Activated CD4-positive, alpha-beta T cell treated with anti-CD3 and anti-CD28 coated beads, Interleukin-2, amount 10 ng/mL, durations not matched to agents 7 days and 5 days (primary cell): ENCODE results near the gene CCNYL1. TPM values are rescaled to one million over a fixed set of nuclear protein-coding genes. Genes with fewer than 3 reads are reported as not detected.
"Not testable (repeated sequence)": the region's sequence is repeated elsewhere in the genome, so short reads cannot be mapped to it uniquely, and the experiment has no call there.

ENCODE experiments used
- CTCF ChIA-PET: fragments of 350-600 bp; sonication (Branson Sonifier 250); formaldehyde crosslinking; loops from one replicate; lab custom pipeline; 2021; ENCODE audit warnings: antibody characterized with exemption; lab: Charles Lee
- POLR2A ChIA-PET: fragments of 350-600 bp; sonication (Branson Sonifier 250); formaldehyde crosslinking; loops from one replicate; lab custom pipeline; 2021; ENCODE audit warnings: antibody characterized with exemption; lab: Charles Lee
- DNase-seq: peaks from one replicate; pipeline ENCODE4 v3.0.0-alpha.2; 2020
- H3K27ac Mint-ChIP-seq: one replicate; pipeline ENCODE4 v1.8.0; 2021; ENCODE audit warnings: mild to moderate bottlenecking, moderate library complexity, mixed read lengths
- H3K27me3 Mint-ChIP-seq: one replicate; pipeline ENCODE4 v1.8.0; 2021; ENCODE audit warnings: mixed read lengths
- H3K36me3 Mint-ChIP-seq: one replicate; pipeline ENCODE4 v1.8.0; 2021; ENCODE audit warnings: low read depth, mixed read lengths
- H3K4me1 Mint-ChIP-seq: one replicate; pipeline ENCODE4 v1.8.0; 2021; ENCODE audit warnings: mixed read lengths
- H3K4me3 Mint-ChIP-seq: one replicate; pipeline ENCODE4 v1.8.0; 2021; ENCODE audit warnings: mild to moderate bottlenecking, moderate library complexity, mixed read lengths
- H3K9me3 Mint-ChIP-seq: one replicate; pipeline ENCODE4 v1.8.0; 2021; ENCODE audit warnings: mixed read lengths
- total RNA-seq, 2 experiments: library from RNA; stranded (reverse); gene quantifications; one replicate each; pipeline ENCODE4 v1.2.3, GENCODE V29; 2021

Gene CCNYL1
- total RNA-seq, 2 experiments from 2014 or later = 5.1 to 6.9 TPM

GRCh38 chr2:207748993-207749392 is 37.6 kb downstream of the CCNYL1 start:
- CTCF ChIA-PET = interaction anchor here (0.9 to 1.3 kb wide), 3 partner anchors 23 to 293 kb away, joined by 3 to 5 read pairs (median 4); no protein-coding TSS in a partner anchor
- Mint-ChIP-seq H3K4me3 (no peak overlapping the region), H3K27me3 (no peaks in the 10 kb centered on the region), H3K9me3 (no peaks in the 10 kb centered on the region), H3K36me3 (no peaks in the 10 kb centered on the region), H3K4me1 (peaks cover 1% of the 10 kb centered on the region), H3K27ac (no peak overlapping the region)
- POLR2A ChIA-PET = no interaction called here
- DNase-seq = no peak

GRCh38 chr2:207749873-207750272 is 38.4 kb downstream of the CCNYL1 start:
- ChIA-PET POLR2A (no interaction called here), CTCF (interaction anchor here (0.9 to 1.3 kb wide), 2 partner anchors 24 to 292 kb away, joined by 4 to 5 read pairs; no protein-coding TSS in a partner anchor)

GRCh38 chr2:207750345-207750744 is 38.9 kb downstream of the CCNYL1 start:
- POLR2A ChIA-PET = no interaction called here
- Mint-ChIP-seq H3K27me3 (no peaks in the 10 kb centered on the region), H3K9me3 (no peaks in the 10 kb centered on the region), H3K27ac (no peak overlapping the region), H3K4me3 (no peak overlapping the region), H3K4me1 (peaks cover 1% of the 10 kb centered on the region), H3K36me3 (no peaks in the 10 kb centered on the region)
- CTCF ChIA-PET = interaction anchor here (1.3 kb wide), 1 partner anchor 291 kb away, joined by 4 read pairs; no protein-coding TSS in a partner anchor
- no peak for DNase-seq

More at GRCh38 chr2:207749873-207750272, 38.4 kb downstream of the CCNYL1 start:
- no peak overlapping the region for H3K4me3 Mint-ChIP-seq
- peaks cover 1% of the 10 kb centered on the region for H3K4me1 Mint-ChIP-seq
- H3K36me3 Mint-ChIP-seq = no peaks in the 10 kb centered on the region
- H3K9me3 Mint-ChIP-seq = no peaks in the 10 kb centered on the region
- DNase-seq = no peak
- no peaks in the 10 kb centered on the region for H3K27me3 Mint-ChIP-seq
- H3K27ac Mint-ChIP-seq = no peak overlapping the region

GRCh38 chr2:207750876-207751275 is 39.4 kb downstream of the CCNYL1 start:
- H3K4me3 Mint-ChIP-seq = no peak overlapping the region
- DNase-seq = no peak
- CTCF ChIA-PET = no interaction called here
- peaks cover 1% of the 10 kb centered on the region for H3K4me1 Mint-ChIP-seq
- no peaks in the 10 kb centered on the region for H3K27me3 Mint-ChIP-seq
- POLR2A ChIA-PET = no interaction called here
- no peaks in the 10 kb centered on the region for H3K36me3 Mint-ChIP-seq
- no peaks in the 10 kb centered on the region for H3K9me3 Mint-ChIP-seq
- H3K27ac Mint-ChIP-seq = no peak overlapping the region

- H3K9me3 Mint-ChIP-seq, POLR2A ChIA-PET, H3K4me1 Mint-ChIP-seq, H3K27me3 Mint-ChIP-seq, H3K36me3 Mint-ChIP-seq, DNase-seq, H3K27ac Mint-ChIP-seq, H3K4me3 Mint-ChIP-seq: not testable (repeated sequence)
- CTCF ChIA-PET = interaction anchor here (2.1 kb wide), 1 partner anchor 13 kb away, joined by 8 read pairs; no protein-coding TSS in a partner anchor
These were observed 42.2 kb downstream of the CCNYL1 start for GRCh38 chr2:207753688-207754087.

- Mint-ChIP-seq H3K27ac (no peak overlapping the region), H3K9me3 (no peaks in the 10 kb centered on the region), H3K4me1 (no peaks in the 10 kb centered on the region), H3K4me3 (no peak overlapping the region), H3K36me3 (no peaks in the 10 kb centered on the region), H3K27me3 (peaks cover under 1% of the 10 kb centered on the region)
- ChIA-PET POLR2A (no interaction called here), CTCF (interaction anchor here (1.0 to 2.1 kb wide), 2 partner anchors 9 to 12 kb away, joined by 5 to 8 read pairs; no protein-coding TSS in a partner anchor)
- DNase-seq = no peak
These were observed 43.3 kb downstream of the CCNYL1 start for GRCh38 chr2:207754498-207755383.

GRCh38 chr2:207758025-207758424 is 46.6 kb downstream of the CCNYL1 start:
- Mint-ChIP-seq H3K36me3 (no peaks in the 10 kb centered on the region), H3K27ac (no peak overlapping the region), H3K9me3 (no peaks in the 10 kb centered on the region), H3K27me3 (peaks cover 19% of the 10 kb centered on the region), H3K4me1 (no peaks in the 10 kb centered on the region), H3K4me3 (no peak overlapping the region)
- no peak for DNase-seq
- CTCF ChIA-PET = interaction anchor here (0.7 kb wide), 1 partner anchor 1218 kb away, joined by 3 read pairs; no protein-coding TSS in a partner anchor
- POLR2A ChIA-PET = no interaction called here

- no peak overlapping the region for H3K27ac Mint-ChIP-seq
- H3K4me3 Mint-ChIP-seq = no peak overlapping the region
- ChIA-PET POLR2A (no interaction called here), CTCF (interaction anchor here (1.2 kb wide), 1 partner anchor 14 kb away, joined by 4 read pairs; no protein-coding TSS in a partner anchor)
- no peaks in the 10 kb centered on the region for H3K36me3 Mint-ChIP-seq
- H3K27me3 Mint-ChIP-seq = peaks cover 31% of the 10 kb centered on the region
- no peak for DNase-seq
- no peaks in the 10 kb centered on the region for H3K9me3 Mint-ChIP-seq
- no peaks in the 10 kb centered on the region for H3K4me1 Mint-ChIP-seq
These were observed 48.5 kb downstream of the CCNYL1 start for GRCh38 chr2:207759890-207760289.

- ChIA-PET CTCF (interaction anchor here (0.6 to 1.2 kb wide), 3 partner anchors 15 to 443 kb away, joined by 3 to 5 read pairs (median 4); no protein-coding TSS in a partner anchor), POLR2A (no interaction called here)
- DNase-seq = no peak
- Mint-ChIP-seq H3K4me3 (no peak overlapping the region), H3K27me3 (peaks cover 36% of the 10 kb centered on the region), H3K9me3 (no peaks in the 10 kb centered on the region), H3K36me3 (no peaks in the 10 kb centered on the region), H3K4me1 (no peaks in the 10 kb centered on the region), H3K27ac (no peak overlapping the region)
These were observed 49.0 kb downstream of the CCNYL1 start for GRCh38 chr2:207760453-207760852.

GRCh38 chr2:207761426-207761825 is 50.0 kb downstream of the CCNYL1 start:
- POLR2A ChIA-PET, H3K27ac Mint-ChIP-seq, DNase-seq, H3K4me3 Mint-ChIP-seq, H3K36me3 Mint-ChIP-seq, H3K9me3 Mint-ChIP-seq, CTCF ChIA-PET, H3K4me1 Mint-ChIP-seq: not testable (repeated sequence)
- peaks cover 43% of the 10 kb centered on the region for H3K27me3 Mint-ChIP-seq

- ChIA-PET POLR2A (no interaction called here), CTCF (no interaction called here)
- no peak for DNase-seq
- Mint-ChIP-seq H3K9me3 (no peaks in the 10 kb centered on the region), H3K36me3 (no peaks in the 10 kb centered on the region), H3K27me3 (peaks cover 48% of the 10 kb centered on the region), H3K4me3 (no peak overlapping the region), H3K27ac (no peak overlapping the region), H3K4me1 (peaks cover 6% of the 10 kb centered on the region)
These were observed 50.7 kb downstream of the CCNYL1 start for GRCh38 chr2:207762146-207762545.

- Mint-ChIP-seq H3K36me3 (peaks cover 1% of the 10 kb centered on the region), H3K4me3 (no peak overlapping the region), H3K4me1 (peaks cover 17% of the 10 kb centered on the region), H3K27ac (no peak overlapping the region), H3K27me3 (peaks cover 58% of the 10 kb centered on the region), H3K9me3 (no peaks in the 10 kb centered on the region)
- POLR2A ChIA-PET = no interaction called here
- DNase-seq = no peak
- CTCF ChIA-PET = no interaction called here
These were observed 52.0 kb downstream of the CCNYL1 start for GRCh38 chr2:207763303-207763917.
